Stomach (tissue), 9 donors: Measurements from ENCODE around the gene ARHGEF10L. TPM values are rescaled to one million over a fixed set of nuclear protein-coding genes. Genes with fewer than 3 reads are reported as not detected.

Experiments
- DNase-seq, 2 donors: peaks; one replicate each; pipeline versions ENCODE4 v3.0.0 to v3.0.0-alpha.2; 2013 to 2019
- H3K27ac ChIP-seq, 5 donors: fragments of 200-600 bp in 4 of 5; sonication (generic) in 4 of 5; one replicate each; pipeline ENCODE4 v1.5.1; 2013 to 2019; ENCODE audit warnings: mild to moderate bottlenecking in 1 of 5, moderate library complexity in 1 of 5
- H3K27me3 ChIP-seq, 3 donors: fragments of 200-600 bp; sonication (generic); one replicate each; pipeline ENCODE4 v1.5.1; 2017 to 2019; ENCODE audit warnings: mixed run types in 1 of 3
- H3K36me3 ChIP-seq, 4 donors: fragments of 200-600 bp; sonication (generic); 1 replicate in 3 of 4; 2 replicates in 1 of 4; pipeline ENCODE4 v1.5.1; 2016 to 2019
- H3K4me1 ChIP-seq, 4 donors: fragments of 200-600 bp; sonication (generic); one replicate each; pipeline ENCODE4 v1.5.1; 2016 to 2019
- H3K4me3 ChIP-seq, 4 donors: fragments of 200-600 bp; sonication (generic) in 3 of 4; one replicate each; pipeline ENCODE4 v1.5.1; 2016 to 2019; ENCODE audit warnings: mild to moderate bottlenecking in 1 of 4
- H3K9me3 ChIP-seq, 4 donors: fragments of 200-600 bp; sonication (generic); one replicate each; pipeline ENCODE4 v1.5.1; 2016 to 2019
- CTCF ChIP-seq, 7 experiments: fragments of 450-650 bp in 4 of 7; fragments of 200-600 bp in 3 of 7; sonication (generic) in 3 of 7; IDR thresholded peaks; one replicate each; pipeline ENCODE4 v1.5.1; 2016 to 2019; ENCODE audit warnings: antibody characterized with exemption in 7 of 7, control low read depth in 2 of 7, mild to moderate bottlenecking in 1 of 7
- EP300 ChIP-seq: sonication (generic); formaldehyde crosslinking; IDR thresholded peaks from one replicate; pipeline ENCODE4 v1.6.1; 2017; ENCODE audit warnings: antibody characterized with exemption
- POLR2A ChIP-seq, 4 donors: fragments of 450-650 bp; IDR thresholded peaks; one replicate each; pipeline ENCODE4 v1.6.1; 2016; ENCODE audit warnings: antibody characterized with exemption in 4 of 4, control low read depth in 2 of 4, mild to moderate bottlenecking in 1 of 4, moderate library complexity in 1 of 4
- POLR2AphosphoS5 ChIP-seq, 3 donors: sonication (generic); formaldehyde crosslinking; IDR thresholded peaks; one replicate each; pipeline ENCODE4 v1.6.1; 2016; ENCODE audit warnings: antibody characterized with exemption in 3 of 3
- WGBS, 5 donors: extraction: QIAGEN DNeasy Blood & Tissue Kit in 3 of 5; methylation state at CpG; one replicate each; pipeline versions ENCODE4 v1.1.5 to v1.1.7; 2013 to 2018; 5-methylcytosine and 5-hydroxymethylcytosine counted together
- intact Hi-C: fragments of 100-400 bp; cut with DNase I; formaldehyde crosslinking; loops from one replicate; pipeline ENCODE4 v1.15.1; 2023; ENCODE audit warnings: low total_unique reads
- polyA plus RNA-seq, 3 donors: library from polyadenylated mRNA; stranded (reverse); fragments of 200-250 nt; gene quantifications; one replicate each; pipeline ENCODE4 v1.2.3, GENCODE V29; 2013
- total RNA-seq, 5 donors: library from RNA; depleted of rRNA; stranded (reverse); fragments of >200 nt; gene quantifications; one replicate each; pipeline versions ENCODE4 v1.1.0 to v1.2.3, GENCODE V29; 2014 to 2016
- donor health status: healthy with polysubstance abuse.
- donor health status: Bipolar disorder and iron deficiency.
- donor health status: healthy.

ARHGEF10L gene
- total and polyA plus RNA-seq, 8 donors: 15.4 to 329 (median 45.0) TPM

GRCh38 chr1:17564458-17565393 lies 25.2 kb downstream of the ARHGEF10L start:
- Histone ChIP-seq H3K4me1 (peaks cover 88 to 100% (median 96%) of the 10 kb centered on the region in 4 donors), H3K27ac (peak overlapping the region; percentile 49 to 94 (median 89)), H3K4me3 (no peak overlapping the region), H3K36me3 (no peaks in the 10 kb centered on the region), H3K9me3 (no peaks in the 10 kb centered on the region), H3K27me3 (no peaks in the 10 kb centered on the region)
- DNase-seq: peak; percentile 47 to 84
- intact Hi-C loops: no loop called here
- TF ChIP-seq CTCF (IDR thresholded peaks at IDR 0.05) (no peak), POLR2AphosphoS5 (IDR thresholded peaks at IDR 0.05) (peak in 2 of 3 donors; percentile 57 to 75), EP300 (no peak), POLR2A (IDR thresholded peaks at IDR 0.05) (no peak)
- WGBS, 5 donors: 37 to 52% (median 47%) methylated on average over 15 to 16 of the region's 16 CpGs

GRCh38 chr1:17565461-17566252 lies 26.2 kb downstream of the ARHGEF10L start:
- H3K36me3 ChIP-seq: no peaks in the 10 kb centered on the region
- no peak for TF ChIP-seq POLR2AphosphoS5 (IDR thresholded peaks at IDR 0.05)
- no peak for TF ChIP-seq POLR2A (IDR thresholded peaks at IDR 0.05)
- TF ChIP-seq EP300: no peak
- no peak for TF ChIP-seq CTCF (IDR thresholded peaks at IDR 0.05)
- peak overlapping the region; percentile 19 to 94 (median 89) for H3K27ac ChIP-seq
- no peaks in the 10 kb centered on the region for H3K27me3 ChIP-seq
- peaks cover 88 to 100% (median 96%) of the 10 kb centered on the region in 4 donors for H3K4me1 ChIP-seq
- intact Hi-C loops: no loop called here
- H3K9me3 ChIP-seq: no peaks in the 10 kb centered on the region
- no peak overlapping the region for H3K4me3 ChIP-seq
- no peak for DNase-seq
- WGBS, 5 donors: 50 to 59% (median 50%) methylated on average over 16 to 17 of the region's 17 CpGs

GRCh38 chr1:17566417-17566816 lies 26.9 kb downstream of the ARHGEF10L start:
- no peaks in the 10 kb centered on the region for H3K9me3 ChIP-seq
- no peak for DNase-seq
- H3K27me3 ChIP-seq: no peaks in the 10 kb centered on the region
- H3K4me1 ChIP-seq: peaks cover 81 to 100% (median 93%) of the 10 kb centered on the region in 4 donors
- H3K36me3 ChIP-seq: no peaks in the 10 kb centered on the region
- H3K27ac ChIP-seq: peak overlapping the region in 4 of 5 donors; percentile 86 to 94 (median 90)
- TF ChIP-seq CTCF (IDR thresholded peaks at IDR 0.05) (no peak), EP300 (no peak), POLR2A (IDR thresholded peaks at IDR 0.05) (no peak), POLR2AphosphoS5 (IDR thresholded peaks at IDR 0.05) (no peak)
- 86 to 96% (median 92%) methylated on average over 3 of the region's 3 CpGs for WGBS, 5 donors
- H3K4me3 ChIP-seq: no peak overlapping the region
- intact Hi-C loops: no loop called here

- WGBS, 5 donors: 83 to 94% (median 89%) methylated on average over 6 to 9 of the region's 9 CpGs
- intact Hi-C loops: no loop called here
- no peak for DNase-seq
- Histone ChIP-seq H3K9me3 (no peaks in the 10 kb centered on the region), H3K27me3 (no peaks in the 10 kb centered on the region), H3K27ac (peak overlapping the region in 4 of 5 donors; percentile 86 to 95 (median 92)), H3K36me3 (no peaks in the 10 kb centered on the region), H3K4me1 (peaks cover 78 to 100% (median 91%) of the 10 kb centered on the region in 4 donors), H3K4me3 (no peak overlapping the region)
- TF ChIP-seq POLR2AphosphoS5 (IDR thresholded peaks at IDR 0.05) (no peak), EP300 (no peak), CTCF (IDR thresholded peaks at IDR 0.05) (no peak), POLR2A (IDR thresholded peaks at IDR 0.05) (no peak)
These were observed 27.4 kb downstream of the ARHGEF10L start for GRCh38 chr1:17566892-17567291.
